SJSA1 (cell line): ENCODE results near the gene ARHGEF4. TPM values are rescaled to one million over a fixed set of nuclear protein-coding genes. Genes with fewer than 3 reads are reported as not detected.
"Not testable (repeated sequence)": the region's sequence is repeated elsewhere in the genome, so short reads cannot be mapped to it uniquely, and the experiment has no call there.

Experiments used
- DNase-seq, 2 experiments: peaks; one replicate each; pipeline ENCODE4 v3.0.0-alpha.2; 2015 to 2020; ENCODE audit warnings: low spot score in 2 of 2, low read depth in 1 of 2
- H3K27ac ChIP-seq: fragments of 250-450 bp; sonication (Bioruptor Pico); 2 replicates; pipeline ENCODE4 v1.5.1; 2020; ENCODE audit warnings: mild to moderate bottlenecking, moderate library complexity
- H3K27me3 ChIP-seq: fragments of 250-450 bp; sonication (Bioruptor Pico); replicated peaks from 2 replicates; pipeline ENCODE4 v1.5.1; 2020; ENCODE audit warnings: mild to moderate bottlenecking, moderate library complexity
- H3K36me3 ChIP-seq: fragments of 250-450 bp; sonication (Bioruptor Pico); 2 replicates; pipeline ENCODE4 v1.5.1; 2020; ENCODE audit warnings: mild to moderate bottlenecking
- H3K4me1 ChIP-seq: fragments of 250-450 bp; sonication (Bioruptor Pico); replicated peaks from 2 replicates; pipeline ENCODE4 v1.6.1; 2021; ENCODE audit warnings: mild to moderate bottlenecking
- H3K4me3 ChIP-seq: fragments of 250-450 bp; sonication (Bioruptor Pico); 2 replicates; pipeline ENCODE4 v1.5.1; 2020; ENCODE audit warnings: mild to moderate bottlenecking
- H3K9me3 ChIP-seq: fragments of 250-450 bp; sonication (Bioruptor Pico); replicated peaks from 2 replicates; pipeline ENCODE4 v1.5.1; 2020; ENCODE audit warnings: mild to moderate bottlenecking
- total RNA-seq: library from RNA; depleted of rRNA; stranded (reverse); fragments of >200 nt; shearing (Covaris generic); gene quantifications from 2 replicates; pipeline ENCODE4 v1.2.3, GENCODE V29; 2014

The ARHGEF4 gene
- total RNA-seq, 1 experiment from 2014 or later: 3.9 TPM

- Histone ChIP-seq H3K4me1 (peaks cover 38% of the 10 kb centered on the region), H3K4me3 (no peak overlapping the region), H3K9me3 (no peaks in the 10 kb centered on the region), H3K36me3 (peaks cover 78% of the 10 kb centered on the region), H3K27ac (no peak overlapping the region), H3K27me3 (no peaks in the 10 kb centered on the region)
- no peak for DNase-seq
Observed at GRCh38 chr2:131052741-131053263, 216.1 kb downstream of the ARHGEF4 start.

- peak; percentile 72 to 78 for DNase-seq
- H3K27me3 ChIP-seq: no peaks in the 10 kb centered on the region
- H3K27ac ChIP-seq: peak overlapping the region; percentile 80
- H3K9me3 ChIP-seq: no peaks in the 10 kb centered on the region
- H3K4me1 ChIP-seq: peaks cover 38% of the 10 kb centered on the region
- H3K4me3 ChIP-seq: no peak overlapping the region
- H3K36me3 ChIP-seq: peaks cover 75% of the 10 kb centered on the region
Observed at GRCh38 chr2:131054488-131054887, 217.8 kb downstream of the ARHGEF4 start.

DNA sequence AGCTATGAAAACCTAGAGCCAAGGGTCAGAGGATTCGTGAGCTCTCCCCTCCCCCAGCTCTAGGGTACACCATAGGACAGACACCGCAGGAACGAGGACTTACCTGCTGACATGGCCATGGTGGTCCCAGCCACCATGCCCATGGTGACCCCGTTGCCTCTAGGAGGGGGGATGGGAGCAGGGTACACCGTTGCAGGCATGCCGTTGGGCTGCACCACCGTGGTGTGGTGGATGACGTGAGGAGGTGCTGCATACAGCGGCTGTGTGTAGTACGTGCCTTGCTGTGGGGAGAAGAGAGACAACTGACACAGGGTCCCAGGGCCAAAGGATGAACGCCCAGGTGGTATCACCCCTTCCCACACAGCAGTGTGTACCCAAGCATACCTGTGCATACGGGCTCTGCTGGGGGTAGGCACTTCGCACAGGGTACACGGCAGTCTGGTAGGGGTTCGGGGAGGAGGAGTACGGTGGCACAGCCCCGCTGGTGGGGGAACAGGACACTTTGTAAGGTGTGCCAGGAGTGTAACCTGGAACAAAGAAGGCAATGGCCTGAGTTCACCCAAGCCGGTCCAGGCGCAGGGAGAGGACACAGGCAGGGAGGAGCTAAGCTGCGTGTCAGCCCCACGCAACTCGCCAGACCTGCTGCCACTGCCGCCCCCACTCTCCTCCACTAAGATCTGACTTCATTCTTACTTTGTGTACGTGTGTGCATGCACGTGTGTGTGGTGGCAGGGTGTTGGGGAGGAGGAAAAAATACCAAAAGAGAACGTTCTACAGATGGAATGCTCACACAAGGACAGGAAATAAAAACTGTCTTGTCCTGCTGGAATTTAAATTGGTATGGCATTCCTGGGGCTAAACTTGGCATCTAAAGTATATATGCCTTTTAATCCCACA lies 218.7 kb downstream of the ARHGEF4 start:
- H3K4me3 ChIP-seq: no peak overlapping the region
- peaks cover 38% of the 10 kb centered on the region for H3K4me1 ChIP-seq
- H3K27me3 ChIP-seq: no peaks in the 10 kb centered on the region
- H3K9me3 ChIP-seq: no peaks in the 10 kb centered on the region
- H3K27ac ChIP-seq: peak overlapping the region; percentile 80
- peaks cover 72% of the 10 kb centered on the region for H3K36me3 ChIP-seq
- DNase-seq: peak; percentile 73 to 82

GRCh38 chr2:131056204-131056931 lies 219.7 kb downstream of the ARHGEF4 start:
- Histone ChIP-seq H3K27me3 (no peaks in the 10 kb centered on the region), H3K36me3 (peaks cover 66% of the 10 kb centered on the region), H3K4me1 (peaks cover 38% of the 10 kb centered on the region), H3K9me3 (no peaks in the 10 kb centered on the region), H3K27ac (peak overlapping the region; percentile 80), H3K4me3 (no peak overlapping the region)
- peak in 1 of 2 experiments; percentile 25 for DNase-seq

DNA sequence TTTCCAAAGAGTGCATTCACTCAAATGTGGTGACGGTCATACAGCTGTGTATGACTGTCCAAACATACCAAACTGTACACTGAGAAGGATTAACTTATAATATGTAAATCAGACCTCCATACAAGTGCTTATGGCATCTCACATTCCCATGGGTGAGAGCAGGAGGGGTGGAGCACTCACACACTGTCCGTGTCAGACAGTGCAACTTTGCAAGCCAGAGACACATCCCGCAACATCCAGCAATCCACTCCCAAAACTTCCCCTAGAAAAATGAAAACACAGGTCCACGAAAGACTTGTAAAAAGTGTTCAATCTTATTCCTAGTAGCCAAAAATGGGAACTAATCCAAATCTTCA lies 220.2 kb downstream of the ARHGEF4 start:
- H3K27ac ChIP-seq: no peak overlapping the region; the same call in 1 of the 2 replicates
- no peaks in the 10 kb centered on the region for H3K9me3 ChIP-seq
- peaks cover 40% of the 10 kb centered on the region for H3K4me1 ChIP-seq
- peaks cover 60% of the 10 kb centered on the region for H3K36me3 ChIP-seq
- no peak overlapping the region for H3K4me3 ChIP-seq
- no peaks in the 10 kb centered on the region for H3K27me3 ChIP-seq
- no peak for DNase-seq

DNA sequence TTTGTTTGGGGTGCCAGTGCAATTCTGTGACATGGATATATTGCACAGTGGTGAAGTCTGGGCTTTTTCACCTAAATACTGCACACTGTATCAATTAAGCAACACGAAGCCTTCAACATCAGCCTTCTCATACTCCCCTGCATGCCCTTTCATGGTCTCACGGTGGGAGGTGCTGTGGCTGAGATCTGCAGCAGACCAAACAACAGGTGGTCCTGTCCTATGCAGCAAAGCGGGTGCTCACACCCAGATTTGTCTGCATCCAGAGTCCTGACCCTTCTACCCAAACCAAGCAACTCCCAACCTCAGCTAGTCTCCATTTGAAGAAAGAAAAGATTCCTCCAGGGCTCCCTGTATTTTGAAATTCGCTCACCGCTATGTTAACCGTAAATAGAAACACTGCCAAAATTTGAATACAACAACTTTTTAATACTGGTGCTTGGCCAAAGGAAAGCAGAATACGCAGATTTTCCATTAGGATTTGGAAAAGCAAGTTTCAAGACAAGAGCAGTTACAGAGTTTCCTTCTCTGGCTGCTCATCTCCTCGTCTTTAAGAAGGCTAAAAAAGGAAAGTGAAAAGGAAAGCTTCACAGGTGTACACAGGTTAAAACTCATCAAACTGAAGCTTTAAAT lies 221.6 kb downstream of the ARHGEF4 start:
- Histone ChIP-seq H3K36me3 (peaks cover 55% of the 10 kb centered on the region), H3K9me3 (no peaks in the 10 kb centered on the region), H3K4me1 (peaks cover 49% of the 10 kb centered on the region), H3K4me3 (no peak overlapping the region), H3K27me3 (no peaks in the 10 kb centered on the region), H3K27ac (no peak overlapping the region)
- no peak for DNase-seq

DNA sequence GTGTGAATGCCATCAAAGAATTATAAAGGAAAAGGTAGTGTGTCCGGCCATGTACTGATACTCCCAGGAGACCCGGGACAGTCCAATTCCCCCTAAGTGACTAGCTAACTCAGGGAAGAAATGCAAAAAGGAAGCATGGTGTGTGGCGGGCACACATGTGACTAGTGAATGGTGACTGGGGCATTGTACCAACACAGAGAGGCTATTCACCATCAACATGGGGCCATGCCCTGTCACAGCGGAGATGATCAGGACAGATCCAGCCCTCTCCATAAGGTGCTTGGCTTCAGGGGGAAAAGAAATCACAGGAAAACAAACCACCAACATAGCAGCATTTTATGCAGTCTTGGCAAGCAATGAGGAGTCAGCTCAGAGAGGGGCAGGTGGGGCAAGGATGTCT lies 222.2 kb downstream of the ARHGEF4 start:
- H3K27me3 ChIP-seq: no peaks in the 10 kb centered on the region
- peaks cover 44% of the 10 kb centered on the region for H3K4me1 ChIP-seq
- H3K36me3 ChIP-seq: peaks cover 51% of the 10 kb centered on the region

GRCh38 chr2:131063501-131064283 lies 227.0 kb downstream of the ARHGEF4 start:
- H3K27me3 ChIP-seq: no peaks in the 10 kb centered on the region
- no peak for DNase-seq
- H3K9me3 ChIP-seq: no peaks in the 10 kb centered on the region
- peaks cover 62% of the 10 kb centered on the region for H3K36me3 ChIP-seq
- peaks cover 23% of the 10 kb centered on the region for H3K4me1 ChIP-seq
- no peak overlapping the region for H3K27ac ChIP-seq
- H3K4me3 ChIP-seq: no peak overlapping the region

More for the DNA sequence above, 222.2 kb downstream of the ARHGEF4 start:
- DNase-seq: no peak
- no peak overlapping the region for H3K27ac ChIP-seq
- H3K4me3 ChIP-seq: no peak overlapping the region
- H3K9me3 ChIP-seq: no peaks in the 10 kb centered on the region

DNA sequence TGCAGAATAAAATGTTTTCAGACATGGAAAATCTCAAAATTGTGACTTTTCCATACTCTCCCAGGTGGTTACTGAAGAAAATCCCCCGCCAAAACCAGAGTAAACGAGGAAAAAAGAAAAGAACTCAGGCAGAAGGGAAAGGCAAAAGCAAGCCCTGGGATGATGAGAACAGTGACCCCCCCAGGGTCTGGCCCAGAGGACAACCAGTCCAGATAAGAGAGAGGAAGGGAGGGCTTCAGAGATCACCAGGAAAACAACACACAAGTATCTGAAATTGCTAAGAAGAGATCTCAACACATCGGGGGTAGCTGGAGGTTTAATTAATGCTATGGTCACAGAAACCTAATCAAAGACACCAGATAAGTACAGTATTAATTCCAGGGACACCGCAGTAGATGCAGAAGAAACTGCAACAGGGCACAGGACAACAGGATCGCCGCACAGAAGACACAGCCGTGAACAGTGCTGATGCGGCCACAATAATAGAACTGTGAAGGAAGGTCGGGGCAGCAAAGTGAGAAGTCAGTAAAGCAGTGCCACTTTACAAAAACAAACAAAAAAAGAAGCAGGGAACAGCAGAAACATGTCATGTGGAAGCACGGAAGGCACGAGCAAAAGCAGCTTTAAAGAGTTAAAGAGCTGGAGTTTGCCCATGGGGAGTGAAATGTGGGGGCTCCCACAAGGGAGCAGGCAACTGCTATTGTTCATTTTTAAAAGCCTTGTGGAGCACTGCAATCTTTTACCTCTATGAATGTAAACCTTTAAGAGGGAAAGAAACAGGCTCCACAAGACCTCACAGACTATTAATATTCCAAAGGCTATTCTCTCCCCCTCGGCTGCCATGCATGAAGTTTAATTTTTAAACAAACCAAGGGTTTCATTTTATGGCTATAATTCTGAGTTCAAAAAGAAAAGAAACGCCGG lies 228.1 kb downstream of the ARHGEF4 start:
- Histone ChIP-seq H3K27me3 (no peaks in the 10 kb centered on the region), H3K4me3 (no peak overlapping the region), H3K27ac (no peak overlapping the region), H3K36me3 (peaks cover 63% of the 10 kb centered on the region), H3K4me1 (peaks cover 23% of the 10 kb centered on the region), H3K9me3 (no peaks in the 10 kb centered on the region)
- DNase-seq: no peak

GRCh38 chr2:131067465-131068125 lies 230.9 kb downstream of the ARHGEF4 start:
- no peaks in the 10 kb centered on the region for H3K9me3 ChIP-seq
- no peaks in the 10 kb centered on the region for H3K27me3 ChIP-seq
- DNase-seq: no peak
- H3K27ac ChIP-seq: no peak overlapping the region
- no peak overlapping the region for H3K4me3 ChIP-seq
- peaks cover 15% of the 10 kb centered on the region for H3K4me1 ChIP-seq
- H3K36me3 ChIP-seq: peaks cover 79% of the 10 kb centered on the region

DNA sequence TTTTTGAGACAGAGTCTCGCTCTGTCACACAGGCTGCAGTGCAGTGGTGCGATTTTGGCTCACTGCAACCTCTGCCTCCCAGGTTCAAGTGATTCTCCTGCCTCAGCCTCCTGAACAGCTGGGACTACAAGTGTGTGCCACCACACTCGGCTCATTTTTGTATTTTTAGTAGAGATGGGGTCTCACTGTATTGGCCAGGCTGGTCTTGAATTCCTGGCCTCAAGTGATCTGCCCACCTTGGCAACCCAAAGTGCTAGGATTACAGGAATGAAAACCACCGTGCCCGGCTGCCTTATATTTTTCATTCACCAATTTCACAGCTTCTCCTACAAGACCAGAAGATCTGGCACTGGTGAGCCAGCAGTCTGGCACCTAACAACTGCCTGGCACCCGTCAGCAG lies 231.5 kb downstream of the ARHGEF4 start:
- H3K9me3 ChIP-seq, H3K27ac ChIP-seq, DNase-seq, H3K4me3 ChIP-seq, H3K27me3 ChIP-seq: not testable (repeated sequence)
- Histone ChIP-seq H3K4me1 (peaks cover 13% of the 10 kb centered on the region; the same call in 1 of the 2 replicates), H3K36me3 (peaks cover 79% of the 10 kb centered on the region)

GRCh38 chr2:131075578-131075977 lies 238.9 kb downstream of the ARHGEF4 start:
- not testable (repeated sequence) for H3K27me3 ChIP-seq, H3K4me3 ChIP-seq, H3K4me1 ChIP-seq, DNase-seq, H3K27ac ChIP-seq, H3K9me3 ChIP-seq
- H3K36me3 ChIP-seq: peaks cover 95% of the 10 kb centered on the region
